Measurements from ENCODE around the gene TMEM92.
A peak's percentile ranks its signal among the peaks of the same experiment; 100 is the strongest.
"Not testable (repeated sequence)": the region's sequence is repeated elsewhere in the genome, so short reads cannot be mapped to it uniquely, and the experiment has no call there.

TMEM92 gene

DNA sequence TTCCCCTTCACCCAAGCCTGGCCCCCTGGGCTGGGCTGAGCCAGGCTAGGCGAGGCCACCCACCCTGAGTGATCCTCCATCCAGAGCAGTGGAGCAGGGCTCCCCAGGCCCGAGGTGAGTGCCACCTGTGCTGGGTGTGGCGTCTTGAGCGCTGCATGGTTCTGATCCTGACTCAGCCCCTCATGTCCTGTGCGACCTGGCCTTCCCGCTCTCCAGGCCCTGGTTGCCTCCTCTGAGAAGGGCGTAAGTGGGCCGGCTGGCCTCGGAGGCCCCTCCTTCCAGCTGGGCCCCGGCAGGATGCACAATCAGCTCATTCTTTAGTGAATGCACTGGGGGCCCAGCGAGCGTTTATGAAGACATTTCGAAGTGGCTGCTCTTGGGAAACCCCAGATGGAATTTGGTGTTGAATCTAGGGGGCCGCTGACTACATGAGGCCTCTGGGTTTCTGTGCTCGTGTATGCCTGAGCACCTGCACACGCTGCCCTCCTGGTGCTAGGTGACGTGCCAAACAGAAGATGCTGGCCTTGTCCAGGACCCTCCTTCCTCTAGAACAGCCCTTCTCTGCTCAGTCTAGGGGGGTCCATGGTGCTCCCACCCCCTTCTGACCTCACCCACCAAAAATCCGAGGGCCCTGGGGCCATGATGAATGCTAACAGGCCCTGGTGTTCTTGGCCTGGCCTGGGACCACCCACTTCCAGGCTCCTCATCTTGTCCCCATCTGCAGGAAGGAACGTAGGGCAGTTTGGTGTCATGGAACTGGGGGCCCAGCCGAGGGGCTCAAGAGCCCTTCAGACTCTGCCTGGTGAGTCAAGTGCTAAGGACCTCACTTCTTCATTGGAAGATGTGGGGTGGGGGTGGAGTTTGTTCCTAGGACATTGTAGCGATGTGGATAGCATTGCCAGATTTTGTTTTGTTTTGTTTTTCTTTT is 3.6 kb upstream of the TMEM92 start:
- Histone ChIP-seq H3K27me3 (ENCODE audit: low read depth, low read length) (peaks cover 4% of the 10 kb centered on the region), H3K9me3 (ENCODE audit: control insufficient read depth in 1 of 2, low read length in 2 of 2) (no peaks in the 10 kb centered on the region), H3K4me1 (ENCODE audit: control insufficient read depth in 1 of 2, insufficient read depth in 2 of 2, low read length in 2 of 2) (peaks cover 15 to 48% of the 10 kb centered on the region in 2 donors), H3K4me3 (ENCODE audit: low read depth in 1 of 2, low read length in 2 of 2) (no peak overlapping the region), H3K27ac (ENCODE audit: low read length) (peak overlapping the region; percentile 16), H3K36me3 (ENCODE audit: control insufficient read depth in 1 of 2, insufficient read depth in 2 of 2, low read length in 2 of 2) (no peaks in the 10 kb centered on the region)

- not testable (repeated sequence) for H3K9me3 ChIP-seq (ENCODE audit: control insufficient read depth in 1 of 2, low read length in 2 of 2); H3K27ac ChIP-seq (ENCODE audit: low read length); H3K27me3 ChIP-seq (ENCODE audit: low read depth, low read length); H3K36me3 ChIP-seq (ENCODE audit: control insufficient read depth in 1 of 2, insufficient read depth in 2 of 2, low read length in 2 of 2); H3K4me3 ChIP-seq (ENCODE audit: low read depth in 1 of 2, low read length in 2 of 2)
- H3K4me1 ChIP-seq (ENCODE audit: control insufficient read depth in 1 of 2, insufficient read depth in 2 of 2, low read length in 2 of 2) = peaks cover 13 to 41% of the 10 kb centered on the region in 2 donors
Observed at GRCh38 chr17:50271363-50271750, 2.9 kb upstream of the TMEM92 start.

GRCh38 chr17:50272246-50272645 is 2.0 kb upstream of the TMEM92 start:
- Histone ChIP-seq H3K9me3 (ENCODE audit: control insufficient read depth in 1 of 2, low read length in 2 of 2) (no peaks in the 10 kb centered on the region), H3K4me3 (ENCODE audit: low read depth in 1 of 2, low read length in 2 of 2) (peak overlapping the region; percentile 53 to 66), H3K27ac (ENCODE audit: low read length) (peak overlapping the region; percentile 66), H3K36me3 (ENCODE audit: control insufficient read depth in 1 of 2, insufficient read depth in 2 of 2, low read length in 2 of 2) (no peaks in the 10 kb centered on the region), H3K4me1 (ENCODE audit: control insufficient read depth in 1 of 2, insufficient read depth in 2 of 2, low read length in 2 of 2) (peaks cover 7 to 32% of the 10 kb centered on the region in 2 donors), H3K27me3 (ENCODE audit: low read depth, low read length) (peaks cover 4% of the 10 kb centered on the region)

DNA sequence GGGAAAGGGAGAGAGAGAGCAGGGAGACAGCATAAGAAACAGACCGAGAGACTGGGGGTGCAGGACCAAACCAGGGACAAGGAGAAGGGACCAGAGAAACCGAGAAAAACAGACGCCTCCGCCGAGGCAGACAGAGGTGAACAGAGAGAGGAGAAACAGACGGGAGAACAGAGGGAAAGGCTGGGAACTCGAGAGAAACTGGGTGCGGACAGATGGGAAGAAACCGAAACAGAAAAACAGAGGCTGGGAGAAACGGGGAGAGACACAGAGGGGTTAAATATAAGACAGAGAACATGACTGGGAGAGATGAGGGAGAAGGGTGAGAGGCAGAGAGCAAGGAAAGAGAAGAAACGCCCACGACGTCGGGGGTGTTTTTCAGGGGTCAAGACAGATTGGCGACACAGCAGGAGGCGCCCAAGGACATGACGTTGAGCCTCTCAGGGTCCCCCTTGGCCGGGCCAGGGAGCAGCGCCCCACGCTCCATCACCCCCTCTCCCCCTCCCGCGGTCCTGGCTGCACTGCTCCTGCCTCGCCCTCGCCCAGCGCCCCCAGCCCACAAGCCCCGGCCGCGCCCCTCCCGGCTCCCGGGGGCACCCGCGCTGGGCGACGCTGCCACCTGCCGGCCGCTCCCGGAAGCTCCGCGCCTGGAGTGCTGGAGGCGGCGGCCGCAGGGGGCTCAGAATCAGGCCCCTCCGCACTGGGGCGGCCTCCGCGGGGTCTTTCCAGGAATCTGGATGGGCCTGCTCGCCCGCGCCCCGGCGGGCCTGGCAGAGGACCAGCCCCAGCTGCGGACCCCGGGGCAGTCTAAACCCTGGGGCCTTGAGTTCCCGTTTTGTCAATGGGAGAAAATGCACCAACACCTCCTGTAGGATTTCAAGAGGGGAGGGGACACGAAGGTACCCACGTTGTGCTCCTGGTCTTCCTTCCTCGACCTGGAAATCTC is 1.3 kb upstream of the TMEM92 start:
- H3K27ac ChIP-seq (ENCODE audit: low read length) = peak overlapping the region; percentile 66
- H3K4me3 ChIP-seq (ENCODE audit: low read depth in 1 of 2, low read length in 2 of 2) = peak overlapping the region; percentile 53 to 66
- H3K4me1 ChIP-seq (ENCODE audit: control insufficient read depth in 1 of 2, insufficient read depth in 2 of 2, low read length in 2 of 2) = peaks cover 3 to 31% of the 10 kb centered on the region in 2 donors
- peaks cover 4% of the 10 kb centered on the region for H3K27me3 ChIP-seq (ENCODE audit: low read depth, low read length)
- H3K9me3 ChIP-seq (ENCODE audit: control insufficient read depth in 1 of 2, low read length in 2 of 2) = no peaks in the 10 kb centered on the region
- no peaks in the 10 kb centered on the region for H3K36me3 ChIP-seq (ENCODE audit: control insufficient read depth in 1 of 2, insufficient read depth in 2 of 2, low read length in 2 of 2)

DNA sequence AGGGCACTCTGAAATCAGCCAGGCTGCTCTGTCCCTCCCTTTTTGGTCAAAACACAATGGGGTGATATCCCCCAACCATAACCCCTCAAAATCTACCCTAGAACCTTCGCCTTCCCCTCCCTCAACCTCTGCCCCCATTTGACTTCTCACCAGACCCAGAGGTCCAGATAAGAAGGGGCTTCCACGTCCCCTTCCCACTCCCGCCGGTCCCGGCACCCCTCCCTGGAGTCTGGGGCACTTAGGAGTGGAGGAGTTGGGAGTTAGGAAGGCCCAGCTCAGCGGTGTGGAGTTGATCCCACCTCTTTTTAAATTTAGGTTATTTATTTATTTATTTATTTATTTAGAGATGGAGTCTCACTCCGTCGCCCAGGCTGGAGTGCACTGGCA is 619 bp upstream of the TMEM92 start:
- peaks cover 4% of the 10 kb centered on the region for H3K27me3 ChIP-seq (ENCODE audit: low read depth, low read length)
- no peaks in the 10 kb centered on the region for H3K36me3 ChIP-seq (ENCODE audit: control insufficient read depth in 1 of 2, insufficient read depth in 2 of 2, low read length in 2 of 2)
- no peak overlapping the region for H3K27ac ChIP-seq (ENCODE audit: low read length)
- H3K4me3 ChIP-seq (ENCODE audit: low read depth in 1 of 2, low read length in 2 of 2) = peak overlapping the region in 1 of 2 donors; percentile 66
- H3K4me1 ChIP-seq (ENCODE audit: control insufficient read depth in 1 of 2, insufficient read depth in 2 of 2, low read length in 2 of 2) = peaks cover 3 to 28% of the 10 kb centered on the region in 2 donors
- no peaks in the 10 kb centered on the region for H3K9me3 ChIP-seq (ENCODE audit: control insufficient read depth in 1 of 2, low read length in 2 of 2)

- peaks cover 3 to 28% of the 10 kb centered on the region in 2 donors for H3K4me1 ChIP-seq (ENCODE audit: control insufficient read depth in 1 of 2, insufficient read depth in 2 of 2, low read length in 2 of 2)
- H3K27me3 ChIP-seq (ENCODE audit: low read depth, low read length) = peaks cover 4% of the 10 kb centered on the region
- H3K27ac ChIP-seq (ENCODE audit: low read length) = peak overlapping the region; percentile 62
- peak overlapping the region in 1 of 2 donors; percentile 27 for H3K4me3 ChIP-seq (ENCODE audit: low read depth in 1 of 2, low read length in 2 of 2)
- no peaks in the 10 kb centered on the region for H3K9me3 ChIP-seq (ENCODE audit: control insufficient read depth in 1 of 2, low read length in 2 of 2)
- no peaks in the 10 kb centered on the region for H3K36me3 ChIP-seq (ENCODE audit: control insufficient read depth in 1 of 2, insufficient read depth in 2 of 2, low read length in 2 of 2)
Observed at GRCh38 chr17:50274897-50275221, 593 bp downstream of the TMEM92 start.

DNA sequence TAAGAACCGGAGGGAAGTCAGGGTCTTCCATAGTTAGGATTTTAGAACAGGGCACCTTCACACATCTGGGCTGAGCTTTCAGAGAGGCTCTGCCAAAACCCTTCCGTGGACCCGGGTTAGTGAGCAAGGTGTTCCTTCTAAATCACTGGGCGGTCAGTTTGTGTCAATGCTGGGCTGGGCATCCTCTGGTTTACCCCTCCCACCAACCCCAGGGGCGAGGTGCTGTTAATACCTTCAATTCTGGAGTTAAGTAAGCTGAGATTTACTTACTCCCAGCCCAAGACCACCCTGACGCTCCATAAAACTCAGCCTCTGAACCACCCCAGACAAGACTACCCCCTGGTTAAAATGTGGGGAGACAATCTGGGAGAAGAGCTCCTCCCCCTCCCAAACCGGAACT is 1.0 kb downstream of the TMEM92 start:
- Histone ChIP-seq H3K27ac (ENCODE audit: low read length) (peak overlapping the region; percentile 62), H3K4me3 (ENCODE audit: low read depth in 1 of 2, low read length in 2 of 2) (peak overlapping the region in 1 of 2 donors; percentile 27), H3K36me3 (ENCODE audit: control insufficient read depth in 1 of 2, insufficient read depth in 2 of 2, low read length in 2 of 2) (no peaks in the 10 kb centered on the region), H3K9me3 (ENCODE audit: control insufficient read depth in 1 of 2, low read length in 2 of 2) (no peaks in the 10 kb centered on the region), H3K27me3 (ENCODE audit: low read depth, low read length) (peaks cover 4% of the 10 kb centered on the region), H3K4me1 (ENCODE audit: control insufficient read depth in 1 of 2, insufficient read depth in 2 of 2, low read length in 2 of 2) (peaks cover 3 to 30% of the 10 kb centered on the region in 2 donors)

GRCh38 chr17:50276588-50277356 is 2.5 kb downstream of the TMEM92 start:
- H3K9me3 ChIP-seq (ENCODE audit: control insufficient read depth in 1 of 2, low read length in 2 of 2) = no peaks in the 10 kb centered on the region

DNA sequence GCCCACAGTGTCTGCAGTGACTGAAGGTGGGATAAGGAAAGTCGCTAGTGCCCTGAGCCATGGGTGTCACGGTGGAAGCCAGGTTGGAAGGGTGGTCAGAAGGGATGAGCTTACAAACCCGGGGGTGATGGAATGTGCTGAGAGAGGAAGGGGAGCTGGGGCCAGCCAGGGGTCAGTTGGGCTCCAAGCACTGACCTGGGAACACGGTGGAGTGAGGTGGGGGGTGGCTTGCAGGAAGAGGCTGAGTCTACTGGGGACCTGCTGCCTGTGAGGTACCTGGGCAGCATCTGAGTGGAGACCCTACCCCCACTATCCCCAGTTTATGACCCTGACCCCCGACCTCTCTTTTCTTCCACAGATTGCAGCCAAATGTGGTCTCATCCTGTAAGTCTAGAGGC is 3.1 kb downstream of the TMEM92 start:
- H3K36me3 ChIP-seq (ENCODE audit: control insufficient read depth in 1 of 2, insufficient read depth in 2 of 2, low read length in 2 of 2) = no peaks in the 10 kb centered on the region
- no peak overlapping the region for H3K27ac ChIP-seq (ENCODE audit: low read length)
- no peaks in the 10 kb centered on the region for H3K9me3 ChIP-seq (ENCODE audit: control insufficient read depth in 1 of 2, low read length in 2 of 2)
- no peak overlapping the region for H3K4me3 ChIP-seq (ENCODE audit: low read depth in 1 of 2, low read length in 2 of 2)
- peaks cover 4% of the 10 kb centered on the region for H3K27me3 ChIP-seq (ENCODE audit: low read depth, low read length)
- H3K4me1 ChIP-seq (ENCODE audit: control insufficient read depth in 1 of 2, insufficient read depth in 2 of 2, low read length in 2 of 2) = peaks cover 0 to 16% of the 10 kb centered on the region in 2 donors

More at GRCh38 chr17:50276588-50277356, 2.5 kb downstream of the TMEM92 start:
- Histone ChIP-seq H3K4me3 (ENCODE audit: low read depth in 1 of 2, low read length in 2 of 2) (no peak overlapping the region), H3K36me3 (ENCODE audit: control insufficient read depth in 1 of 2, insufficient read depth in 2 of 2, low read length in 2 of 2) (no peaks in the 10 kb centered on the region), H3K27me3 (ENCODE audit: low read depth, low read length) (peaks cover 4% of the 10 kb centered on the region), H3K27ac (ENCODE audit: low read length) (no peak overlapping the region), H3K4me1 (ENCODE audit: control insufficient read depth in 1 of 2, insufficient read depth in 2 of 2, low read length in 2 of 2) (peaks cover 0 to 21% of the 10 kb centered on the region in 2 donors)

DNA sequence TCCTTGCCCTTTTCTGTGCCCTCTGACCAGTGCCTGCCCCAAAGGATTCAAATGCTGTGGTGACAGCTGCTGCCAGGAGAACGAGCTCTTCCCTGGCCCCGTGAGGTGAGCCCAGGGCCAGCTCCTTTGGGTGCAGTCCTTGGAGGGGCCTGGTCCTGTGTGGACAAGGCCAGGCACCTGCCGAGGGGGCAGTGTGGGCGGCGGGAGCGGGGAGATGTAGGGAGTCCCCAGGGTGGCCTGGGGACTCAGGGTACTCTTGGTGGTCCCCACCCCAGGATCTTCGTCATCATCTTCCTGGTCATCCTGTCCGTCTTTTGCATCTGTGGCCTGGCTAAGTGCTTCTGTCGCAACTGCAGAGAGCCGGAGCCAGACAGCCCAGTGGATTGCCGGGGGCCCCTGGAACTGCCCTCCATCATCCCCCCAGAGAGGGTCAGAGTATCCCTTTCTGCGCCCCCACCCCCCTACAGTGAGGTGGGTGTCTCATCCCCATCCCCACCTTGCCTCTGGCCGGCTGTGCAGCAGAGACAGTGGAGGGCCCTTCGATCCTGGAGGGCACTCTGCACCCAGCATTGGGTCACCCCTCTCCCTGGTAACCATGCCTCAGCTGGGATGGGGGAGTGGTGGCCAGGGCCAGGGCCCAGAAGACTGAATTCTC is 4.4 kb downstream of the TMEM92 start:
- Histone ChIP-seq H3K36me3 (ENCODE audit: control insufficient read depth in 1 of 2, insufficient read depth in 2 of 2, low read length in 2 of 2) (no peaks in the 10 kb centered on the region), H3K27me3 (ENCODE audit: low read depth, low read length) (peaks cover 4% of the 10 kb centered on the region), H3K27ac (ENCODE audit: low read length) (no peak overlapping the region)

More for the DNA sequence above, 4.4 kb downstream of the TMEM92 start:
- Histone ChIP-seq H3K9me3 (ENCODE audit: control insufficient read depth in 1 of 2, low read length in 2 of 2) (no peaks in the 10 kb centered on the region), H3K4me3 (ENCODE audit: low read depth in 1 of 2, low read length in 2 of 2) (no peak overlapping the region), H3K4me1 (ENCODE audit: control insufficient read depth in 1 of 2, insufficient read depth in 2 of 2, low read length in 2 of 2) (peaks cover 0 to 10% of the 10 kb centered on the region in 2 donors)

Data from muscle layer of duodenum (tissue), 2 donors.